GM12865 (cell line): ENCODE data around the gene GRIA1.

Experiments
- DNase-seq: peaks from one replicate; pipeline ENCODE4 v3.0.0; 2010; ENCODE audit warnings: low read depth
- H3K4me3 ChIP-seq: 2 replicates; pipeline ENCODE4 v1.5.1; 2011; ENCODE audit warnings: mild to moderate bottlenecking, low read depth, low read length, control low read depth
- CTCF ChIP-seq: IDR thresholded peaks from 2 replicates; pipeline ENCODE4 v1.5.1; 2011; ENCODE audit warnings: low read length, control low read depth, low read depth, inconsistent platforms; ENCODE audit not compliant: insufficient read depth; ENCODE audit errors: missing control alignments

The GRIA1 gene

GRCh38 chr5:153613672-153614071 is 123.2 kb downstream of the GRIA1 start:
- no peak for TF ChIP-seq CTCF
- H3K4me3 ChIP-seq: no peak overlapping the region
- DNase-seq: no peak

GRCh38 chr5:153617190-153617589 is 126.7 kb downstream of the GRIA1 start:
- TF ChIP-seq CTCF: no peak
- no peak overlapping the region for H3K4me3 ChIP-seq
- no peak for DNase-seq

GRCh38 chr5:153618307-153618706 is 127.8 kb downstream of the GRIA1 start:
- TF ChIP-seq CTCF: no peak
- DNase-seq: no peak
- no peak overlapping the region for H3K4me3 ChIP-seq

GRCh38 chr5:153618867-153619266 is 128.4 kb downstream of the GRIA1 start:
- DNase-seq: no peak
- TF ChIP-seq CTCF: no peak
- no peak overlapping the region for H3K4me3 ChIP-seq

GRCh38 chr5:153619771-153620170 is 129.3 kb downstream of the GRIA1 start:
- H3K4me3 ChIP-seq: no peak overlapping the region
- TF ChIP-seq CTCF: no peak
- DNase-seq: no peak

GRCh38 chr5:153623124-153623523 is 132.7 kb downstream of the GRIA1 start:
- DNase-seq: no peak
- no peak for TF ChIP-seq CTCF
- H3K4me3 ChIP-seq: no peak overlapping the region

GRCh38 chr5:153623751-153624450 is 133.4 kb downstream of the GRIA1 start:
- no peak overlapping the region for H3K4me3 ChIP-seq
- DNase-seq: no peak
- TF ChIP-seq CTCF: no peak
